ENCODE data around the gene RECQL5.

Gene RECQL5

DNA sequence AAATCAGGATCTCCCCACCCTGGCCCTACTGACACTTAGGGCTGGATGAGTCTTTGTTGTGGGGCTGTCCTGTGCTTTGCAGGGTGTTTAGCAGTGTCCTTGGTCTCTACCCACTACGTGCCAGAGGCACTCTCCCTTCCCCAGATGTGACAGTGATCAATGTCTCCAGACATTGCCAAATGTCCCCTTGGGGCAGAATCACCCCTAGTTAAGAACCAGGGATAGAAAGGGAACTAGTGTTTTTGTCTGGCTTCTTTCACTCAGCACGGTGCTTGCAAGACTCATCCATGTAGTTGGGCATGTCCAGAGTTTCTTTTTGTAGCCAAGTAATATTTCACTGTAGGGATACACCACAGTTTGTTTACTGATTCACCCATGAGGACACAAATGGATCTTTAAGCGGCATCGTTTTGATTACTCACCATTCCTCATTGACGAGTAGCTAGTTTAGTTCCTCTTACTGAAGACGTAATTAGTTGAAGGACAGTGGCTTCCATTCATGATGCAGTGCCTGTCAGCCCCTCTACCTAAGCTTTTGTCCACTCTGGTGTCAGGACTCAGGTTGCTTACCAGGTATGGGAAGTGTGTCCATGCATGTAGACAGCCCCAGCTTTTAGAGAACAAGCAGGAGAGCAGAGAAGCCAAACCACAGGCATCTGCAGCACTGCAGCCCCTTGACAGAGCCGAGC, 28.3 kb upstream of the RECQL5 start:
- Histone ChIP-seq H2BK5ac (ENCODE audit: low read depth, low read length, poor library complexity, severe bottlenecking) (peak overlapping the region; percentile 77), H3K79me1 (replicated peaks; ENCODE audit: low read length, poor library complexity, severe bottlenecking) (peaks cover 2% of the 10 kb centered on the region), H2BK15ac (ENCODE audit: low read depth, poor library complexity, severe bottlenecking) (no peak overlapping the region), H3K4me3 (ENCODE audit: insufficient read depth in 1 of 2, low read depth in 1 of 2, low read length in 2 of 2) (no peak overlapping the region), H2AFZ (ENCODE audit: low read depth, low read length) (no peak overlapping the region), H4K91ac (ENCODE audit: low read length) (peak overlapping the region; percentile 13), H3K4ac (ENCODE audit: low read depth in 1 of 2, low read length in 2 of 2) (no peak overlapping the region), H2BK12ac (ENCODE audit: low read length in 2 of 2) (no peak overlapping the region), H3K27ac (ENCODE audit: low read length, poor library complexity, severe bottlenecking) (peak overlapping the region; percentile 99), H3K9me3 (ENCODE audit: control insufficient read depth, low read length) (no peaks in the 10 kb centered on the region), H3K27me3 (ENCODE audit: control insufficient read depth in 1 of 2, insufficient read depth in 1 of 2, low read length in 2 of 2) (no peaks in the 10 kb centered on the region), H3K23ac (ENCODE audit: low read length in 2 of 2) (no peak overlapping the region), H2BK120ac (ENCODE audit: low read depth, low read length) (no peak overlapping the region), H3K36me3 (ENCODE audit: control insufficient read depth in 1 of 2, insufficient read depth in 2 of 2, low read depth in 1 of 2, low read length in 2 of 2) (peaks cover 28 to 70% of the 10 kb centered on the region in 2 experiments), H3K4me2 (ENCODE audit: low read length, poor library complexity, severe bottlenecking) (no peak overlapping the region), H2AK5ac (ENCODE audit: low read length, severe bottlenecking) (peak overlapping the region; percentile 28), H3K18ac (ENCODE audit: low read depth in 1 of 2, low read length in 2 of 2) (peak overlapping the region in 1 of 2 experiments; percentile 38), H3K9ac (ENCODE audit: low read length) (no peak overlapping the region), H3K14ac (ENCODE audit: low read length in 2 of 2) (no peak overlapping the region), H3K4me1 (ENCODE audit: control insufficient read depth, insufficient read depth, low read depth, low read length) (peaks cover 69% of the 10 kb centered on the region), H4K8ac (ENCODE audit: low read length) (no peak overlapping the region)
- 58% methylated on average over 7 of the region's 7 CpGs for WGBS
- peak; percentile 88 for DNase-seq

DNA sequence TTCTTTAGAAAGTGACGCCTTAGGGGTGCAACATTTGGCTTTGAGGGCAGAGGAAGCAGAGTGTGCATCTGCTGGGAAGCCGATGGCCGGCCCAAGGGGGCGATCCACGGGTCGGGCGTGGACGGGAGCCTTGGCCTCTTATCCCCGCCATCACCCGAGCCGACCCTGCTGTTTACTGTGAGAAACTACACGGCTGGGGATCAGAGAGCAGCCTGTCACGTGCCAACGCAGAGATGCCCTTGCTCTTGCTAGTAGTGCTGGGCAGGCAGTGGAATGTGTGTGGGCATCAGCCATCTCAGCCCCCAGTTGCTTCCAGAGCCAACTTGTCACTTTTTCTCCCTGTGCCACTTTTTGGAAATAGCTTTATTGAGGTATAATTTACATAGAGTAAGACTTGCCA, 27.6 kb upstream of the RECQL5 start:
- 90% methylated on average over 14 of the region's 14 CpGs for WGBS
- peak overlapping the region; percentile 99 for H3K27ac ChIP-seq (ENCODE audit: low read length, poor library complexity, severe bottlenecking)

DNA sequence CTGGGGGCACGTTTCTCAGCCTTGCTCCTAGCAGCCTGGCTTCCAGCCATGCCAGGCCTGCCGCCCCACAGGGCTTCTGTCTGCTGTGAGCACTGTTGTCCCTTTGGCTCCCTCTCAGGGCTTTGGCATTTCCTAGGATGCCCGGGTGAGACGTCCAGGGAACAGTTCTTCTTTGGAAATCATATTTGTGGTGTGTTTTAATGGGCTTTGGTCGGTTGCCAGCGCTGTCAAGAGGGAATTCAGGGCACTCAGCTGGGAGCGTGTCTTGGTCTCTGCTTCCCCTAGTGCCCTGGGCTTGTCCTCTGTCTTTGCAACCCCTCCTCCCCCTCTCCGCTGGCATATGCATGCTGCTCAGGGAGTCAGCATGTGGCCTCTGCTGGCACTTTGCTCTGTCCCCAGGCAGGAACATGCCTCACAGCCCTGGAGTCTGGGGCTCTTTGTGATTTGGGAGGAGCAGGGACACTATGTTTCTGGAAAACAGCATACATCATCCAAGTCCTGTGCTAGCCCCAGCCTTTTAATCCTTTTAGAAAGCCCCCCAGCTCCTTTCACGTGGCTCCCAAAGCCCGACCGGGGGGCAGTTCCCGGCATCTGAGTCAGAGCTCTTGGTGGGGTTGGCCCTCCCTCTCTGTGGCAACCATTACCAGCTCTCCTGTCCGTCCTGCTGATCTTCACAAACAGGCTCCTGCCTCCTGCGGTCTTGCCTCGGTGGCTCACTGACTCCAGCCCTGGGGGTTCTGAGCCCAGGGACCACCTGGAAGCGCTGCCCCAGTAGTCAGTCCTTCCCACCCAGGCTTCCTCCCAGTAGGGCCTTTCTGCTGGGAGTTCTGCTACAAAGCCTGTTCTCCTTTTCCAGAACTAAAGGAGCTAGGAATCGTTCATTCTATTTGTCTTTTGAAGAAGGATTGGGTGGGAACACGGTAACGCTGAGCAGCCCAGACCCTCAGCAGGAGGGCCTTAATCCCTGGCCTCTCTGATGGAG, 26.8 kb upstream of the RECQL5 start:
- peak; percentile 88 for DNase-seq
- H4K8ac ChIP-seq (ENCODE audit: low read length): no peak overlapping the region
- H2AK5ac ChIP-seq (ENCODE audit: low read length, severe bottlenecking): peak overlapping the region; percentile 24
- H2BK120ac ChIP-seq (ENCODE audit: low read depth, low read length): no peak overlapping the region
- H3K79me1 ChIP-seq (replicated peaks; ENCODE audit: low read length, poor library complexity, severe bottlenecking): peaks cover 2% of the 10 kb centered on the region
- H3K4me2 ChIP-seq (ENCODE audit: low read length, poor library complexity, severe bottlenecking): peak overlapping the region; percentile 30
- H3K9ac ChIP-seq (ENCODE audit: low read length): no peak overlapping the region
- H3K4ac ChIP-seq (ENCODE audit: low read depth in 1 of 2, low read length in 2 of 2): no peak overlapping the region
- no peak overlapping the region for H3K4me3 ChIP-seq (ENCODE audit: insufficient read depth in 1 of 2, low read depth in 1 of 2, low read length in 2 of 2)
- peaks cover 70% of the 10 kb centered on the region for H3K4me1 ChIP-seq (ENCODE audit: control insufficient read depth, insufficient read depth, low read depth, low read length)
- H4K91ac ChIP-seq (ENCODE audit: low read length): peak overlapping the region; percentile 34
- peak overlapping the region; percentile 95 for H2BK5ac ChIP-seq (ENCODE audit: low read depth, low read length, poor library complexity, severe bottlenecking)
- no peak overlapping the region for H3K14ac ChIP-seq (ENCODE audit: low read length in 2 of 2)
- no peaks in the 10 kb centered on the region for H3K27me3 ChIP-seq (ENCODE audit: control insufficient read depth in 1 of 2, insufficient read depth in 1 of 2, low read length in 2 of 2)
- H3K23ac ChIP-seq (ENCODE audit: low read length in 2 of 2): no peak overlapping the region
- H3K27ac ChIP-seq (ENCODE audit: low read length, poor library complexity, severe bottlenecking): peak overlapping the region; percentile 99
- H3K18ac ChIP-seq (ENCODE audit: low read depth in 1 of 2, low read length in 2 of 2): peak overlapping the region in 1 of 2 experiments; percentile 25
- H2BK12ac ChIP-seq (ENCODE audit: low read length in 2 of 2): no peak overlapping the region
- no peak overlapping the region for H2BK15ac ChIP-seq (ENCODE audit: low read depth, poor library complexity, severe bottlenecking)
- peaks cover 28 to 63% of the 10 kb centered on the region in 2 experiments for H3K36me3 ChIP-seq (ENCODE audit: control insufficient read depth in 1 of 2, insufficient read depth in 2 of 2, low read depth in 1 of 2, low read length in 2 of 2)
- no peaks in the 10 kb centered on the region for H3K9me3 ChIP-seq (ENCODE audit: control insufficient read depth, low read length)
- no peak overlapping the region for H2AFZ ChIP-seq (ENCODE audit: low read depth, low read length)
- WGBS: 67% methylated on average over 19 of the region's 19 CpGs

More for the DNA sequence above, 27.6 kb upstream of the RECQL5 start:
- Histone ChIP-seq H3K14ac (ENCODE audit: low read length in 2 of 2) (no peak overlapping the region), H2AK5ac (ENCODE audit: low read length, severe bottlenecking) (peak overlapping the region; percentile 24), H3K79me1 (replicated peaks; ENCODE audit: low read length, poor library complexity, severe bottlenecking) (peaks cover 2% of the 10 kb centered on the region), H3K4me3 (ENCODE audit: insufficient read depth in 1 of 2, low read depth in 1 of 2, low read length in 2 of 2) (no peak overlapping the region), H3K9me3 (ENCODE audit: control insufficient read depth, low read length) (no peaks in the 10 kb centered on the region), H3K4me2 (ENCODE audit: low read length, poor library complexity, severe bottlenecking) (no peak overlapping the region), H3K18ac (ENCODE audit: low read depth in 1 of 2, low read length in 2 of 2) (peak overlapping the region in 1 of 2 experiments; percentile 6), H3K36me3 (ENCODE audit: control insufficient read depth in 1 of 2, insufficient read depth in 2 of 2, low read depth in 1 of 2, low read length in 2 of 2) (peaks cover 29 to 65% of the 10 kb centered on the region in 2 experiments), H2AFZ (ENCODE audit: low read depth, low read length) (no peak overlapping the region), H4K8ac (ENCODE audit: low read length) (no peak overlapping the region), H3K27me3 (ENCODE audit: control insufficient read depth in 1 of 2, insufficient read depth in 1 of 2, low read length in 2 of 2) (no peaks in the 10 kb centered on the region), H2BK120ac (ENCODE audit: low read depth, low read length) (no peak overlapping the region), H2BK12ac (ENCODE audit: low read length in 2 of 2) (peak overlapping the region; percentile 7 to 25), H3K9ac (ENCODE audit: low read length) (no peak overlapping the region), H3K4ac (ENCODE audit: low read depth in 1 of 2, low read length in 2 of 2) (no peak overlapping the region), H4K91ac (ENCODE audit: low read length) (no peak overlapping the region), H3K23ac (ENCODE audit: low read length in 2 of 2) (no peak overlapping the region), H2BK15ac (ENCODE audit: low read depth, poor library complexity, severe bottlenecking) (no peak overlapping the region), H3K4me1 (ENCODE audit: control insufficient read depth, insufficient read depth, low read depth, low read length) (peaks cover 67% of the 10 kb centered on the region), H2BK5ac (ENCODE audit: low read depth, low read length, poor library complexity, severe bottlenecking) (peak overlapping the region; percentile 95)
- no peak for DNase-seq

DNA sequence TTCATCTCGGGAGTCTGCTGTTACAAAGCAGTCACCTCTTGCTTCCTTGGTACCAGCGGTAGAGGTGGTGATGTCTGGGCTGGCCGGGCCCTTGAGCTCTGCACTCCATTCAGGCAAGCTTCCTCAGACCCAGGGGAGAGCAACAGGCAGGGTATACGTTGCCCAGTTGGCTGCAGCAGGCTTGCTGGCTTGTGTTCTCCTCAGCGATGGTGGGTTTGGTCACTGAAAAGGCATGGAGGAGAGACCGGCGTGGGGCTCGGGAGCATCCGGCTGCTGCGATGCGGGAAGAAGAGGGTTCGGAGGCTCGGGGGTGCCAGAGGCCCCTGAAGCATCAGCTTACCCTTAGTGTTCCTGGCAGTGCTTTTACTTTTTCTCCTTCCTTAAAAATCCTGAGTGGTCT, 26.0 kb upstream of the RECQL5 start:
- DNase-seq: no peak
- Histone ChIP-seq H4K8ac (ENCODE audit: low read length) (no peak overlapping the region), H2BK15ac (ENCODE audit: low read depth, poor library complexity, severe bottlenecking) (no peak overlapping the region), H3K4me1 (ENCODE audit: control insufficient read depth, insufficient read depth, low read depth, low read length) (peaks cover 70% of the 10 kb centered on the region), H4K91ac (ENCODE audit: low read length) (no peak overlapping the region), H3K36me3 (ENCODE audit: control insufficient read depth in 1 of 2, insufficient read depth in 2 of 2, low read depth in 1 of 2, low read length in 2 of 2) (peaks cover 27 to 65% of the 10 kb centered on the region in 2 experiments), H3K4ac (ENCODE audit: low read depth in 1 of 2, low read length in 2 of 2) (no peak overlapping the region), H2BK12ac (ENCODE audit: low read length in 2 of 2) (no peak overlapping the region), H3K4me3 (ENCODE audit: insufficient read depth in 1 of 2, low read depth in 1 of 2, low read length in 2 of 2) (no peak overlapping the region), H3K9ac (ENCODE audit: low read length) (no peak overlapping the region), H3K18ac (ENCODE audit: low read depth in 1 of 2, low read length in 2 of 2) (no peak overlapping the region), H2BK120ac (ENCODE audit: low read depth, low read length) (no peak overlapping the region), H3K79me1 (replicated peaks; ENCODE audit: low read length, poor library complexity, severe bottlenecking) (peaks cover 5% of the 10 kb centered on the region), H3K23ac (ENCODE audit: low read length in 2 of 2) (no peak overlapping the region), H2AFZ (ENCODE audit: low read depth, low read length) (no peak overlapping the region), H3K14ac (ENCODE audit: low read length in 2 of 2) (no peak overlapping the region), H3K9me3 (ENCODE audit: control insufficient read depth, low read length) (no peaks in the 10 kb centered on the region), H3K27ac (ENCODE audit: low read length, poor library complexity, severe bottlenecking) (peak overlapping the region; percentile 99), H3K4me2 (ENCODE audit: low read length, poor library complexity, severe bottlenecking) (no peak overlapping the region), H2AK5ac (ENCODE audit: low read length, severe bottlenecking) (peak overlapping the region; percentile 95), H3K27me3 (ENCODE audit: control insufficient read depth in 1 of 2, insufficient read depth in 1 of 2, low read length in 2 of 2) (no peaks in the 10 kb centered on the region), H2BK5ac (ENCODE audit: low read depth, low read length, poor library complexity, severe bottlenecking) (peak overlapping the region; percentile 53)
- WGBS: 96% methylated on average over 7 of the region's 13 CpGs
